HepG2 (cell line): Measurements from ENCODE around the gene EFCAB8. TPM values are rescaled to one million over a fixed set of nuclear protein-coding genes. Genes with fewer than 3 reads are reported as not detected.

Experiments
- ARHGAP35 ChIP-seq: sonication (generic); formaldehyde crosslinking; IDR thresholded peaks from 2 replicates; pipeline ENCODE4 v1.9.0; 2022; ENCODE audit warnings: mild to moderate bottlenecking, inconsistent platforms, moderate library complexity, missing genetic modification reagents, borderline replicate concordance
- ATAD3A ChIP-seq: sonication (generic); formaldehyde crosslinking; IDR thresholded peaks from 2 replicates; pipeline ENCODE4 v1.4.0; 2020; ENCODE audit warnings: missing genetic modification reagents
- BHLHE40 ChIP-seq: IDR thresholded peaks from 2 replicates; pipeline ENCODE4 v1.6.1; 2011; ENCODE audit warnings: low read length, improper control_type of control experiment
- FOSL1 ChIP-seq: sonication (generic); formaldehyde crosslinking; IDR thresholded peaks from 2 replicates; pipeline ENCODE4 v1.9.0; 2021; ENCODE audit warnings: missing genetic modification reagents, borderline replicate concordance
- MED8 ChIP-seq: sonication (generic); formaldehyde crosslinking; IDR thresholded peaks from 2 replicates; pipeline ENCODE4 v1.8.1; 2023; ENCODE audit warnings: mild to moderate bottlenecking, missing genetic modification reagents; ENCODE audit not compliant: insufficient replicate concordance
- PHB2 ChIP-seq: fragments of 450-650 bp; IDR thresholded peaks from 2 replicates; pipeline ENCODE4 v1.6.1; 2018; ENCODE audit not compliant: partially characterized antibody
- POLR2G ChIP-seq: fragments of 200-400 bp; formaldehyde crosslinking; IDR thresholded peaks from 2 replicates; pipeline ENCODE4 v1.6.1; 2018; ENCODE audit warnings: mild to moderate bottlenecking, low read depth, low read length, moderate library complexity
- SMAD3 ChIP-seq: sonication (generic); formaldehyde crosslinking; IDR thresholded peaks from 2 replicates; pipeline ENCODE4 v1.4.0; 2020; ENCODE audit warnings: missing genetic modification reagents
- ZNF768 ChIP-seq: sonication (generic); formaldehyde crosslinking; IDR thresholded peaks from 2 replicates; pipeline ENCODE4 v1.4.0; 2020; ENCODE audit warnings: missing genetic modification reagents
- polyA plus RNA-seq, 8 experiments: library from polyadenylated mRNA; depleted of rRNA in 3 of 8; stranded (reverse) in 7 of 8; unstranded in 1 of 8; fragments of >200 nt; fragmentation: Illumina TruSeq in 4 of 8; extraction: Trizol in 4 of 8; gene quantifications; 2 replicates each; pipeline versions ENCODE4 v1.2.1 to v1.2.3, GENCODE V29; 2011 to 2016; ENCODE audit warnings: low read depth in 4 of 8, missing spikeins in 1 of 8, mixed read lengths in 1 of 8; ENCODE audit not compliant: insufficient read depth in 1 of 8
- total RNA-seq, 5 experiments: library from RNA; depleted of rRNA; stranded (reverse); fragments of >200 nt; fragmentation: Illumina TruSeq; extraction: Trizol; gene quantifications; 2 replicates each; pipeline ENCODE4 v1.2.3, GENCODE V29; 2016; ENCODE audit warnings: low read depth in 1 of 5
- TF ChIP-seq, protein P1 (sequence below): sonication (generic); formaldehyde crosslinking; IDR thresholded peaks from 2 replicates; pipeline ENCODE4 v1.4.0; 2020; ENCODE audit warnings: missing genetic modification reagents, borderline replicate concordance
- TF ChIP-seq, protein P2 (sequence below): sonication (generic); formaldehyde crosslinking; IDR thresholded peaks from 2 replicates; pipeline ENCODE4 v1.4.0; 2020; ENCODE audit warnings: missing genetic modification reagents, borderline replicate concordance
- TF ChIP-seq, protein P3 (sequence below): sonication (generic); formaldehyde crosslinking; IDR thresholded peaks from 2 replicates; pipeline ENCODE4 v1.4.0; 2020; ENCODE audit warnings: mild to moderate bottlenecking, missing genetic modification reagents
- TF ChIP-seq, protein P4 (sequence below): sonication (generic); formaldehyde crosslinking; IDR thresholded peaks from 2 replicates; pipeline ENCODE4 v1.8.1; 2023; ENCODE audit warnings: mild to moderate bottlenecking, missing genetic modification reagents, borderline replicate concordance
- TF ChIP-seq, protein P5 (sequence below): IDR thresholded peaks from 2 replicates; pipeline ENCODE4 v1.6.1; 2016; ENCODE audit warnings: low read depth, control low read depth
- TF ChIP-seq, protein P6 (sequence below): IDR thresholded peaks from 2 replicates; pipeline ENCODE4 v1.6.1; 2016; ENCODE audit warnings: low read depth, borderline replicate concordance

The EFCAB8 gene
- total and polyA plus RNA-seq, 2 of the 13 experiments (the other 11 are each of a cell fraction or from before 2014, with no cell fraction given) = 0.15 to 0.22 TPM

DNA sequence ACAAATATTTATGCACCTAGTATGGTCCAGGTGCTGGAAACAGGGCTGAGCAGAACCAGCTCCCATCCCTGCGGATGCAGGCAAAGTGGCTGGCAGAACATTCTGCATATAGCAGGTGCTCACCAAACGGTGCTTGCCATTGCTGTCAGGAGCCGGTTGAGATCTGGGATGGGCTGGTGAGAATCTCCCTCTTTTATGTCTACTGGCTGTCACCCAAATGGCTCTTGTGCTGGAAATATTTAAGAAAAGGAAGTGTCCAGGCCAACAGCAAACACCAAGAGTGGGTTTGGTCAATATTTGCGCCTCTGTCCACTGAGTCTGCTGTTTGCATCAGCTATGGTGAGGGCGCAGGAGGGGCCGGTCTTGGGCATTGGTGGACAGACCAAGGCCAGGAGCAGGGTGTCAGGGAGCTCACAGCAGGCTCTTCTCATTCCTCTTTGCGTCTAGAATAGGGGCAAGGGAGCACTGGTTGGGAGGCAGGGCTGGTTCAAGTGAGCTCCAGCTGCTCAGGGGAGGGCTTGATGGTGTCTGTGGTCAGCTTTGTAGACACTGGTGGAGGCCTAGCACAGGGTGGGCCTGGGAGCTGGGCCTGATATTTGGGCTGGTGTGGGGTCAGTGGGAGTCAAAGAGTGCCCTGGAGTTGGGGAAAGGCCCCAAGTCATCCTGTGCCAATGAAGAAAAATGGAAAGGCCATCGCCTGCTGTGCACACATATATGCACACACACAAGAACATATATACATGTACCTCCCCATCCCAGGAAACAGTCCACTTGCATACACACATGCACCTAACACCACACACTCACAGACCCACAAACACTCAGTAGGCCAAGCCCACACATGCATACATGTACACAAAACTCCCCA lies 147.4 kb downstream of the EFCAB8 start (continued):
- TF ChIP-seq, protein P1, sequence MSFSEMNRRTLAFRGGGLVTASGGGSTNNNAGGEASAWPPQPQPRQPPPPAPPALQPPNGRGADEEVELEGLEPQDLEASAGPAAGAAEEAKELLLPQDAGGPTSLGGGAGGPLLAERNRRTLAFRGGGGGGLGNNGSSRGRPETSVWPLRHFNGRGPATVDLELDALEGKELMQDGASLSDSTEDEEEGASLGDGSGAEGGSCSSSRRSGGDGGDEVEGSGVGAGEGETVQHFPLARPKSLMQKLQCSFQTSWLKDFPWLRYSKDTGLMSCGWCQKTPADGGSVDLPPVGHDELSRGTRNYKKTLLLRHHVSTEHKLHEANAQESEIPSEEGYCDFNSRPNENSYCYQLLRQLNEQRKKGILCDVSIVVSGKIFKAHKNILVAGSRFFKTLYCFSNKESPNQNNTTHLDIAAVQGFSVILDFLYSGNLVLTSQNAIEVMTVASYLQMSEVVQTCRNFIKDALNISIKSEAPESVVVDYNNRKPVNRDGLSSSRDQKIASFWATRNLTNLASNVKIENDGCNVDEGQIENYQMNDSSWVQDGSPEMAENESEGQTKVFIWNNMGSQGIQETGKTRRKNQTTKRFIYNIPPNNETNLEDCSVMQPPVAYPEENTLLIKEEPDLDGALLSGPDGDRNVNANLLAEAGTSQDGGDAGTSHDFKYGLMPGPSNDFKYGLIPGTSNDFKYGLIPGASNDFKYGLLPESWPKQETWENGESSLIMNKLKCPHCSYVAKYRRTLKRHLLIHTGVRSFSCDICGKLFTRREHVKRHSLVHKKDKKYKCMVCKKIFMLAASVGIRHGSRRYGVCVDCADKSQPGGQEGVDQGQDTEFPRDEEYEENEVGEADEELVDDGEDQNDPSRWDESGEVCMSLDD (CRISPR knock-in tag) = no peak
- TF ChIP-seq, protein P2, sequence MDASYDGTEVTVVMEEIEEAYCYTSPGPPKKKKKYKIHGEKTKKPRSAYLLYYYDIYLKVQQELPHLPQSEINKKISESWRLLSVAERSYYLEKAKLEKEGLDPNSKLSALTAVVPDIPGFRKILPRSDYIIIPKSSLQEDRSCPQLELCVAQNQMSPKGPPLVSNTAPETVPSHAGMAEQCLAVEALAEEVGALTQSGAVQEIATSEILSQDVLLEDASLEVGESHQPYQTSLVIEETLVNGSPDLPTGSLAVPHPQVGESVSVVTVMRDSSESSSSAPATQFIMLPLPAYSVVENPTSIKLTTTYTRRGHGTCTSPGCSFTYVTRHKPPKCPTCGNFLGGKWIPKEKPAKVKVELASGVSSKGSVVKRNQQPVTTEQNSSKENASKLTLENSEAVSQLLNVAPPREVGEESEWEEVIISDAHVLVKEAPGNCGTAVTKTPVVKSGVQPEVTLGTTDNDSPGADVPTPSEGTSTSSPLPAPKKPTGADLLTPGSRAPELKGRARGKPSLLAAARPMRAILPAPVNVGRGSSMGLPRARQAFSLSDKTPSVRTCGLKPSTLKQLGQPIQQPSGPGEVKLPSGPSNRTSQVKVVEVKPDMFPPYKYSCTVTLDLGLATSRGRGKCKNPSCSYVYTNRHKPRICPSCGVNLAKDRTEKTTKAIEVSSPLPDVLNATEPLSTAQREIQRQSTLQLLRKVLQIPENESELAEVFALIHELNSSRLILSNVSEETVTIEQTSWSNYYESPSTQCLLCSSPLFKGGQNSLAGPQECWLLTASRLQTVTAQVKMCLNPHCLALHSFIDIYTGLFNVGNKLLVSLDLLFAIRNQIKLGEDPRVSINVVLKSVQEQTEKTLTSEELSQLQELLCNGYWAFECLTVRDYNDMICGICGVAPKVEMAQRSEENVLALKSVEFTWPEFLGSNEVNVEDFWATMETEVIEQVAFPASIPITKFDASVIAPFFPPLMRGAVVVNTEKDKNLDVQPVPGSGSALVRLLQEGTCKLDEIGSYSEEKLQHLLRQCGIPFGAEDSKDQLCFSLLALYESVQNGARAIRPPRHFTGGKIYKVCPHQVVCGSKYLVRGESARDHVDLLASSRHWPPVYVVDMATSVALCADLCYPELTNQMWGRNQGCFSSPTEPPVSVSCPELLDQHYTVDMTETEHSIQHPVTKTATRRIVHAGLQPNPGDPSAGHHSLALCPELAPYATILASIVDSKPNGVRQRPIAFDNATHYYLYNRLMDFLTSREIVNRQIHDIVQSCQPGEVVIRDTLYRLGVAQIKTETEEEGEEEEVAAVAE (CRISPR knock-in tag) = no peak; the same call in 1 of the 2 replicates
- TF ChIP-seq SMAD3 = peak; percentile 92; the same call in 1 of the 2 replicates
- 0 out of 2 replicates have a peak, but pooled peaks have one; percentile 26 for TF ChIP-seq BHLHE40
- TF ChIP-seq POLR2G = peak; percentile 96
- TF ChIP-seq, protein P3, sequence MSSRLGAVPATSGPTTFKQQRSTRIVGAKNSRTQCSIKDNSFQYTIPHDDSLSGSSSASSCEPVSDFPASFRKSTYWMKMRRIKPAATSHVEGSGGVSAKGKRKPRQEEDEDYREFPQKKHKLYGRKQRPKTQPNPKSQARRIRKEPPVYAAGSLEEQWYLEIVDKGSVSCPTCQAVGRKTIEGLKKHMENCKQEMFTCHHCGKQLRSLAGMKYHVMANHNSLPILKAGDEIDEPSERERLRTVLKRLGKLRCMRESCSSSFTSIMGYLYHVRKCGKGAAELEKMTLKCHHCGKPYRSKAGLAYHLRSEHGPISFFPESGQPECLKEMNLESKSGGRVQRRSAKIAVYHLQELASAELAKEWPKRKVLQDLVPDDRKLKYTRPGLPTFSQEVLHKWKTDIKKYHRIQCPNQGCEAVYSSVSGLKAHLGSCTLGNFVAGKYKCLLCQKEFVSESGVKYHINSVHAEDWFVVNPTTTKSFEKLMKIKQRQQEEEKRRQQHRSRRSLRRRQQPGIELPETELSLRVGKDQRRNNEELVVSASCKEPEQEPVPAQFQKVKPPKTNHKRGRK (CRISPR knock-in tag) = no peak
- peak; percentile 91 for TF ChIP-seq MED8
- TF ChIP-seq, protein P4, sequence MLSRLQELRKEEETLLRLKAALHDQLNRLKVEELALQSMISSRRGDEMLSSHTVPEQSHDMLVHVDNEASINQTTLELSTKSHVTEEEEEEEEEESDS = peak; percentile 71; the same call in 1 of the 2 replicates
- TF ChIP-seq ATAD3A (CRISPR knock-in tag) = no peak
- TF ChIP-seq, protein P5, sequence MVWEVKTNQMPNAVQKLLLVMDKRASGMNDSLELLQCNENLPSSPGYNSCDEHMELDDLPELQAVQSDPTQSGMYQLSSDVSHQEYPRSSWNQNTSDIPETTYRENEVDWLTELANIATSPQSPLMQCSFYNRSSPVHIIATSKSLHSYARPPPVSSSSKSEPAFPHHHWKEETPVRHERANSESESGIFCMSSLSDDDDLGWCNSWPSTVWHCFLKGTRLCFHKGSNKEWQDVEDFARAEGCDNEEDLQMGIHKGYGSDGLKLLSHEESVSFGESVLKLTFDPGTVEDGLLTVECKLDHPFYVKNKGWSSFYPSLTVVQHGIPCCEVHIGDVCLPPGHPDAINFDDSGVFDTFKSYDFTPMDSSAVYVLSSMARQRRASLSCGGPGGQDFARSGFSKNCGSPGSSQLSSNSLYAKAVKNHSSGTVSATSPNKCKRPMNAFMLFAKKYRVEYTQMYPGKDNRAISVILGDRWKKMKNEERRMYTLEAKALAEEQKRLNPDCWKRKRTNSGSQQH = no peak; the same call in 1 of the 2 replicates
- TF ChIP-seq ARHGAP35 (CRISPR knock-in tag) = peak; percentile 44; the same call in 1 of the 2 replicates
- TF ChIP-seq PHB2 = no peak
- peak; percentile 46 for TF ChIP-seq ZNF768 (CRISPR knock-in tag)
- no peak for TF ChIP-seq FOSL1 (CRISPR knock-in tag)
- TF ChIP-seq, protein P6, sequence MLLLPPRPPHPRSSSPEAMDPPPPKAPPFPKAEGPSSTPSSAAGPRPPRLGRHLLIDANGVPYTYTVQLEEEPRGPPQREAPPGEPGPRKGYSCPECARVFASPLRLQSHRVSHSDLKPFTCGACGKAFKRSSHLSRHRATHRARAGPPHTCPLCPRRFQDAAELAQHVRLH (CRISPR knock-in tag) = peak; percentile 98
